ENCODE data around the gene CYTL1.

Gene CYTL1

GRCh38 chr4:4994312-4995097 lies 24.8 kb downstream of the CYTL1 start:
- no peak for TF ChIP-seq CTCF (IDR thresholded peaks at IDR 0.05; ENCODE audit: low read depth, low read length)
- DNase-seq (ENCODE audit: low read depth, low spot score): no peak
- in situ Hi-C loops (cut with HindIII; ENCODE audit: low sequenced_read_pairs): no loop called here
- H3K4me3 ChIP-seq (ENCODE audit: low read depth, low read length): no peak overlapping the region

GRCh38 chr4:4992833-4993232 lies 26.4 kb downstream of the CYTL1 start:
- TF ChIP-seq CTCF (IDR thresholded peaks at IDR 0.05; ENCODE audit: low read depth, low read length): no peak
- no peak for DNase-seq (ENCODE audit: low read depth, low spot score)
- in situ Hi-C loops (cut with HindIII; ENCODE audit: low sequenced_read_pairs): no loop called here
- no peak overlapping the region for H3K4me3 ChIP-seq (ENCODE audit: low read depth, low read length)

- H3K4me3 ChIP-seq (ENCODE audit: low read depth, low read length): no peak overlapping the region
- in situ Hi-C loops (cut with HindIII; ENCODE audit: low sequenced_read_pairs): no loop called here
- no peak for TF ChIP-seq CTCF (IDR thresholded peaks at IDR 0.05; ENCODE audit: low read depth, low read length)
- peak; percentile 3 for DNase-seq (ENCODE audit: low read depth, low spot score)
These were observed 27.6 kb downstream of the CYTL1 start for GRCh38 chr4:4991541-4992099.

- H3K4me3 ChIP-seq (ENCODE audit: low read depth, low read length): no peak overlapping the region
- peak; percentile 55 for DNase-seq (ENCODE audit: low read depth, low spot score)
- TF ChIP-seq CTCF (IDR thresholded peaks at IDR 0.05; ENCODE audit: low read depth, low read length): no peak
- in situ Hi-C loops (cut with HindIII; ENCODE audit: low sequenced_read_pairs): no loop called here
These were observed 28.3 kb downstream of the CYTL1 start for GRCh38 chr4:4990857-4991540.

- no peak overlapping the region for H3K4me3 ChIP-seq (ENCODE audit: low read depth, low read length)
- DNase-seq (ENCODE audit: low read depth, low spot score): peak; percentile 1
- TF ChIP-seq CTCF (IDR thresholded peaks at IDR 0.05; ENCODE audit: low read depth, low read length): no peak
- in situ Hi-C loops (cut with HindIII; ENCODE audit: low sequenced_read_pairs): no loop called here
These were observed 28.9 kb downstream of the CYTL1 start for GRCh38 chr4:4990329-4990728.

- in situ Hi-C loops (cut with HindIII; ENCODE audit: low sequenced_read_pairs): no loop called here
- no peak for DNase-seq (ENCODE audit: low read depth, low spot score)
- TF ChIP-seq CTCF (IDR thresholded peaks at IDR 0.05; ENCODE audit: low read depth, low read length): no peak
These were observed 30.1 kb downstream of the CYTL1 start for GRCh38 chr4:4989083-4989622.

More at GRCh38 chr4:4989083-4989622, 30.1 kb downstream of the CYTL1 start:
- H3K4me3 ChIP-seq (ENCODE audit: low read depth, low read length): no peak overlapping the region
